HG02588 (cell line): ENCODE results near the gene ABHD16A.

ENCODE experiments used
- ATAC-seq: cut with Tn5 transposase; IDR thresholded peaks from one replicate; pipeline ENCODE4 v1.9.1; 2021; ENCODE audit warnings: mild to moderate bottlenecking, moderate library complexity; ENCODE audit not compliant: unreplicated experiment

The ABHD16A gene

DNA sequence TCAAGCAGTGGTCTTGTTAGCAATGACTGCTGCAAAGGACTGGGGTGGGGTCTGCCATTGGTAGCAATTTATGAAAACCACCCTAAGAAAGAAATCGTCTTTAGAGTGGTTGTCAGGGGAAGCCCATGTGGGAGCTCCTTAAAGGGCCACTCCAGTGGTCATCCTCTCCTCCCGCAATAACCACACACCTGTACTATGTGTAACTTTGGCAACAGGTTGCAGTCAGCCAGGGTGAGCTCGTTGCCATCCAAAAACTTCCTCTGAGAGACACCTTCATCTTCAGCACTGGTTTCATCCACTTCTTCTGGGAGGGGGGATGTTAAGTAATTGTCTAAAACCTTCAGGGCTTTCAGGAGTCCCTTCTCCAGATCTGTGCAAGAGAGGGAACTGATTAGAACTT, 28.9 kb upstream of the ABHD16A start:
- no peak for ATAC-seq

DNA sequence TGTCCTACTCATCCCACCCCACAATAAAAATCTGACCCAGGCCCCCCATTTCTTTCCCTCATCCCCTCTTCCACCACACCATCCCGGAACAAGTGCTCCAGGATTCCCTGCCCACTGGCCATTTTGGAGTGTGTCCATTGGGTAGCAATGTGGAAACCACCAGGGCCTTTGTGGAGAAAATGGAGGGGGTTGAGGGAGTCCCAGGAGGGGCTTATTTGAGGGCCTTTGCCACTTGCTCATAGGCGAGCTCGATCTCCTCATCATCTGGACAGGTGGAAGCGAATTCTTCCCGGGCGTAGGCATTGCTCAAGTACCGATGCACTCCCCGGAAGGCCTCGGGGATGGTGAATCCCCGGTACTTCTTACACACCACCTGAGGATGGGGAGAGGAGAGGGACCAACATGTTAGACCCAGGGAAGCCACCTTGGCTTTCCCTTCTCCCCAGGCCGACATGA, 27.5 kb upstream of the ABHD16A start:
- ATAC-seq = no peak

DNA sequence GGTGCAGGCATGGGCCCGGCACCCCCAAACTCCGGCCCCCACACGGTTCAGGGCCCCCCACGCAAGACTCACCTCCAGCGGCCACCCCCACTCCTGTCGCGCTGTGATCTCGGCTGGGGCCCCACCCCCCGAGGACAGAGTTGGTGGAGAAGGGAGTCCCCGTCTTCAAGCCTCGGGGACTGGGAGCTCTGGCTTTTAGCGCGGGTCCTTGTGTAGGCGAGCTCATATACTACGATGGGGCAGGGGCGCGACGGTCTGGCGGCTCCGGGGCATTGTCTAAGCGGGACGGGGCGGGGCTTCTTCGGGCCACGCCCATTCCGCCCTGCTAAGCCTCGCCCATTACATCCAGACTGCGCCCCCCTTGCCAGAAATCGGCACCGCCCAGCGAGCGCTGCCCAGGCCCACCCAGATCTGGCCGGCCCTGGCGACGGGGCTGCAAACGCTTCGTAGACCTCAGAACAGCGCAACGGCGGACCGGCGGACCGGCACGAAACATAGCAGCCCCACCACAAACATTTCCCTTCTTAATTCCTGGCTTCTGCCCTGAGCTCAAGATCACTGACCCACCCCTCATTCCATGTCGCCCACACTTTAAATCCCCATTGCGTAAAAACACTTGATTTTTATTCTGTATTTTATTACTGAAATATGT, 27.0 kb upstream of the ABHD16A start:
- no peak for ATAC-seq

GRCh38 chr6:31729515-31729978, 26.4 kb upstream of the ABHD16A start:
- no peak for ATAC-seq

DNA sequence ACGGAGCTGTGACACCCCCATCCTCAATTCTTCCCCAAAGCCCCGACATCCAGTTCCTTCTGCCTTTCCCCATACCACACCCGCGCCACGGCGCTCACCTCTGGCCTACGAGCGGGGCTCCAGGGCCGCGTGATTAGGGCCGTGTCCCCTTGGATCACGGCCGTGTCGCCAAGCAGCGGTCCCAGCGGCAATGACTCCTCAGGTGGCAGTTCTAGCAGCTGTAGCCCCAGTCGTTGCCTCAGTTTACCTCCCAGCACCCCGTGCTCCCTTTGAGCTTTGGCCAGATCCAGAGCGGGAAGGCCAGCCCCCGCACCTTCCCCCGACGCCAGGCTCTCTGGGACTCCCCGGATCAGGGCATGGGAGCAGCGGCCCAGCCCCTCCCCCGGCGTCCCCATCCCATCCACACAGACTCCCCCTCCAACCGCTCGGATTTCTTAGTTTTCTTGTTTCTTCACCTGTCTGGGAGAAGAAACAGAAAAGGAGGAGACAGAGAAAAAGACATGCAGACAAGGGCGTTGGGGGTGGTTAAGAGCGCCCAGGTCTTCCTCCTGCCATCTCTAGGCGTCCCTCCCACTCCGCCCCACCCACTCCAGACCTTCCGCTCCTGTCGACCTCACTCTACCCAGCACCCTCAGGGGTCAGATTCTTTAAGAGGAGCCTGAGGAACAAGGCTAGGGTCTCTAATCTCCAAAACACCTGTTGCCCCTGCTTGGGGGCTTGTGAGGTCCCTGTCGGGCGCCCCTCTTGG, 25.8 kb upstream of the ABHD16A start, which contains the start of gene DDAH2:
DDAH2 (minus strand) TSS at position 533 of the 748 bp plus-strand sequence; CDS start at position 395, 138 bp downstream.
- no peak for ATAC-seq

DNA sequence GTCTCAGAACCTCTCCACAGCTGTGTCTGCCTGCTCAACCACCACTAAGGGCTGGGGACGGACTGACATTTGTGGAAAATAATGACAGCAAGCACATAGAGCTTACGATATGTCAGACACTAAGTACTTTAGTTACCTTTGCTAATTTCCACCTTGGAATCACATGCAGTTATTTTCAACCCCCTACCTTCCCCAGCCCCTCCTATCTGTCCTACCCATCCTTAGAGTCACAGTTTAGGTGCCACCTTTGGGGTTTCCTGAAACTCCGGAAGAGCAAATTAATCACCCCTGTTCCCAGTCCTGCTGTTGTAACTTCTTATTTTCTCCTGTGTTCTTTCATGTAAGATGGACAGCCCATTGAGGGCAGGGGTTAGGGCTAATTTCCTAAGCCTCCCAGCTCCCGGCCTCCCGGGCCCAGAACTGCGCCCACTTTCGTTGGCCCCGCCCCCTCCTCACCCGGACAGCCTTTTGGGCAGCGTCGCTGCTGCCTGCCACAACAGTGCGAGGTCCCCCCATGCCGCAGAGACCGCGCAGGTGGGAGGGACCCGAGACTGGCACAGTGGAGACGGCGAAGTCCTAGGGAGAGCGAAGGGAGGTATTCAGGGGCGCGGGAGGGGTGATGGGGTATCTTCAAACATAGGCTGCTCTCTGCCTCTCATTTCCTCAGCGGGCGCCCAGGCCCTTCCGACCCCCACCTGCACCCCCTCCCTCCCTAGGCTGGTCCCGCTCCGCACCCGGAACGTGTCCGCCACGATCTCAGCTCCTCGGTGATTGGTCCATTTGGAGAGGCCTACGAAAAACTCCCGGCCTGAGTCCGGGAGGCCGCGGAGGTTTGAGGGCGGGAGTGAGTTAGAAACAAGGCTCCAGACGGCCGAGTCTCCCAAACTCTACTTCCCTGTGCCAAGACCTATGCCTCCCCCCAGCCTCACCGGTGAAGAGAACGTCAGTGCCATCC, 24.9 kb upstream of the ABHD16A start:
- ATAC-seq = no peak

DNA sequence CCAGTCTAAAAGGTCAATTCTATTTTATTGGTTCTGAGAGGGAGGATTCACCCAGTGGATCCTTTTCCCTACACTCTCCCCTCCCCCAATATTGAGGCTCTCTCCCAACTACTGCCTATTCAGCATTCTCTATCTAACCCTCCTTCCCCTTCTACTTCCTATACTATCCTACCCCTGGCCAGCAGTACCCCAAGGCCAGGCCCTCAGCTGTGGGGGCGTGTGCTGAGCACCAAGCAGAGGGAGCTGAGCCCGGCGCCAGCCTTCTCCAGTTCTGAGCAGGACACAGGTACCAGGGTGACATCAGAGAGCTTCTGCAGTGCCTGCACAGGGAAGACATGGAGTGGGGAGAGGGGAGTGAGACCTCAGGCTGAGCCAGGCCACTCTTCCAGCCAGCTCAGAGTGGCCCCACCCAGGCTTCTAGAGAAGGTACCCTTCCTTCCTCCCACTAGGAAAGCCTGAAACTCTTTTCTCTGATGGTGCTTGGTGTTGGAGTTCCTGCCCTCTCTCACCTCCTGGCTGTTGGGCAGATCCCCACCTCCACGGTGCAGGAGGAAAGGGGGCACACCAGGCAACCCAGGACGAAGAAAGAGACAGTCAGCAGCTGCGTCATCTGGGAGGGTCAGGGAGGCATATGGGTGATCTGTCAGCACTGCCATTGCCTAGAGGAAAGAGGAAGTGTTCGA, 24.1 kb upstream of the ABHD16A start:
- ATAC-seq = no peak

GRCh38 chr6:31725502-31726350, 22.6 kb upstream of the ABHD16A start:
- ATAC-seq = no peak

- no peak for ATAC-seq
Measured at GRCh38 chr6:31723980-31724691, 21.0 kb upstream of the ABHD16A start.

DNA sequence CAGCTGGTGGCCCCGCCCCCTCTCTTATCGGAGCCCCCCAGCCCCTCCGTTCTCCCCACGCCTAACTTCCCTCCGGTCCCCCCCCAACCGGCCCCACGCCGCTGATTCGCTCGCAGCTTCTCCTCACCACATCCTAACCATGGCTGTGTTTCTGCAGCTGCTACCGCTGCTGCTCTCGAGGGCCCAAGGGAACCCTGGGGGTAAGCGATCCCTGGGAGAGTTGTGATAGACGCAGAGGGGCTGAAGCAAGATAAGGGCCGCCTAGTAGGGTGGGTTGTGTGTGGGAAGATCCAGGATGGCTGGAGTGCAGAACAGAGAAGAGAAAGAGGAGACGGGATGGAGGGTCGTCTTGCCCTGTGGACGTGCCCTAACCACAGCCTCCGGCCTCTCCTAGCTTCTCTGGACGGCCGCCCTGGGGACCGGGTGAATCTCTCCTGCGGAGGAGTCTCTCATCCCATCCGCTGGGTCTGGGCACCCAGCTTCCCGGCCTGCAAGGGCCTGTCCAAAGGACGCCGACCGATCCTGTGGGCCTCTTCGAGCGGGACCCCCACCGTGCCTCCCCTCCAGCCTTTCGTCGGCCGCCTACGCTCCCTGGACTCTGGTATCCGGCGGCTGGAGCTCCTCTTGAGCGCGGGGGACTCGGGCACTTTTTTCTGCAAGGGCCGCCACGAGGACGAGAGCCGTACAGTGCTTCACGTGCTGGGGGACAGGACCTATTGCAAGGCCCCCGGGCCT, 20.3 kb upstream of the ABHD16A start, which contains the start of gene MPIG6B:
MPIG6B (plus strand) TSS at position 129 of the 735 bp plus-strand sequence; CDS start at position 140, 11 bp downstream.
- no peak for ATAC-seq

- ATAC-seq = no peak
Measured at GRCh38 chr6:31722173-31722572, 19.0 kb upstream of the ABHD16A start.

- no peak for ATAC-seq
Measured at GRCh38 chr6:31721351-31722020, 18.4 kb upstream of the ABHD16A start, which contains the start of gene LY6G6C. LY6G6C (minus strand) TSS chr6:31721746; CDS start chr6:31721679, 67 bp downstream.

GRCh38 chr6:31720196-31720770, 17.2 kb upstream of the ABHD16A start:
- no peak for ATAC-seq

GRCh38 chr6:31719001-31719400, 15.9 kb upstream of the ABHD16A start:
- ATAC-seq = no peak

DNA sequence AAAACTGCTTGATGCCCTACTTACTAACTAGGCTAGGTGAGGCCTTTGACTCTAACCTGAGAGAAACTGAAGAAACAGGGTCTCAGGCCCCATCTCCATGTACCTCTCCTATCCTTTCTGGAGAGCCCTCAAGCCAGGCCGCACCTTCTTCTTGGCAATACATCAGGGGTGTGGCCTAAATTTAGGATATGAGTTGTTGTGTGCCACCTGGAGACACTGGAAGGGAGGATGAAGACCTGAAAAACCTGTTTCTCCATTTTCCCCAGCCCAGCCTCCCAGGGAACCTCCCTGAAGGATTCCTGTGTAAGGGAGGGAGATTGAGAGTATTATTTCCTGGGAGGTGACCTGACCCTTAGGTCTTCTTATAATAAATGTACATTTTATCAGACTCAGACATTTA, 15.1 kb upstream of the ABHD16A start:
- no peak for ATAC-seq

GRCh38 chr6:31717499-31718222, 14.5 kb upstream of the ABHD16A start:
- no peak for ATAC-seq
